ENCODE data around the gene RTL5.

Gene RTL5

GRCh38 chrX:72139538-72139937 lies 7.8 kb upstream of the RTL5 start:
- TF ChIP-seq GATA2 (IDR thresholded peaks at IDR 0.05; ENCODE audit: low read depth, low read length), result no peak
- no peak for TF ChIP-seq GATA3 (IDR thresholded peaks at IDR 0.05; ENCODE audit: low read depth, low read length)

- TF ChIP-seq GATA3 (IDR thresholded peaks at IDR 0.05; ENCODE audit: low read depth, low read length) (no peak), GATA2 (IDR thresholded peaks at IDR 0.05; ENCODE audit: low read depth, low read length) (no peak)
These were observed 6.3 kb upstream of the RTL5 start for GRCh38 chrX:72137846-72138495.

- TF ChIP-seq GATA2 (IDR thresholded peaks at IDR 0.05; ENCODE audit: low read depth, low read length) (no peak), GATA3 (IDR thresholded peaks at IDR 0.05; ENCODE audit: low read depth, low read length) (no peak)
These were observed 2.3 kb upstream of the RTL5 start for GRCh38 chrX:72133851-72134546.

- TF ChIP-seq GATA2 (IDR thresholded peaks at IDR 0.05; ENCODE audit: low read depth, low read length) (no peak), GATA3 (IDR thresholded peaks at IDR 0.05; ENCODE audit: low read depth, low read length) (no peak)
These were observed 741 bp upstream of the RTL5 start for GRCh38 chrX:72132456-72132855.

- no peak for TF ChIP-seq GATA2 (IDR thresholded peaks at IDR 0.05; ENCODE audit: low read depth, low read length)
- no peak for TF ChIP-seq GATA3 (IDR thresholded peaks at IDR 0.05; ENCODE audit: low read depth, low read length)
These were observed 909 bp downstream of the RTL5 start for GRCh38 chrX:72130762-72131250.

- TF ChIP-seq GATA3 (IDR thresholded peaks at IDR 0.05; ENCODE audit: low read depth, low read length) (no peak), GATA2 (IDR thresholded peaks at IDR 0.05; ENCODE audit: low read depth, low read length) (no peak)
These were observed 1.5 kb downstream of the RTL5 start for GRCh38 chrX:72130156-72130761.

- no peak for TF ChIP-seq GATA2 (IDR thresholded peaks at IDR 0.05; ENCODE audit: low read depth, low read length)
- TF ChIP-seq GATA3 (IDR thresholded peaks at IDR 0.05; ENCODE audit: low read depth, low read length), result no peak
These were observed 2.1 kb downstream of the RTL5 start for GRCh38 chrX:72129661-72130060.

GRCh38 chrX:72128881-72129280 lies 2.8 kb downstream of the RTL5 start:
- TF ChIP-seq GATA3 (IDR thresholded peaks at IDR 0.05; ENCODE audit: low read depth, low read length), result no peak
- no peak for TF ChIP-seq GATA2 (IDR thresholded peaks at IDR 0.05; ENCODE audit: low read depth, low read length)

- no peak for TF ChIP-seq GATA3 (IDR thresholded peaks at IDR 0.05; ENCODE audit: low read depth, low read length)
- TF ChIP-seq GATA2 (IDR thresholded peaks at IDR 0.05; ENCODE audit: low read depth, low read length), result no peak
These were observed 3.4 kb downstream of the RTL5 start for GRCh38 chrX:72128183-72128834.

GRCh38 chrX:72127332-72127731 lies 4.4 kb downstream of the RTL5 start:
- no peak for TF ChIP-seq GATA3 (IDR thresholded peaks at IDR 0.05; ENCODE audit: low read depth, low read length)
- no peak for TF ChIP-seq GATA2 (IDR thresholded peaks at IDR 0.05; ENCODE audit: low read depth, low read length)

- no peak for TF ChIP-seq GATA2 (IDR thresholded peaks at IDR 0.05; ENCODE audit: low read depth, low read length)
- no peak for TF ChIP-seq GATA3 (IDR thresholded peaks at IDR 0.05; ENCODE audit: low read depth, low read length)
These were observed 5.1 kb downstream of the RTL5 start for GRCh38 chrX:72126539-72127140.

GRCh38 chrX:72126048-72126415 lies 5.7 kb downstream of the RTL5 start:
- TF ChIP-seq GATA2 (IDR thresholded peaks at IDR 0.05; ENCODE audit: low read depth, low read length), result no peak
- no peak for TF ChIP-seq GATA3 (IDR thresholded peaks at IDR 0.05; ENCODE audit: low read depth, low read length)

- TF ChIP-seq GATA3 (IDR thresholded peaks at IDR 0.05; ENCODE audit: low read depth, low read length) (no peak), GATA2 (IDR thresholded peaks at IDR 0.05; ENCODE audit: low read depth, low read length) (no peak)
These were observed 6.2 kb downstream of the RTL5 start for GRCh38 chrX:72125331-72126047.

All from SH-SY5Y (cell line).